ENCODE results near the gene LSM10.

- TF ChIP-seq, protein P1, sequence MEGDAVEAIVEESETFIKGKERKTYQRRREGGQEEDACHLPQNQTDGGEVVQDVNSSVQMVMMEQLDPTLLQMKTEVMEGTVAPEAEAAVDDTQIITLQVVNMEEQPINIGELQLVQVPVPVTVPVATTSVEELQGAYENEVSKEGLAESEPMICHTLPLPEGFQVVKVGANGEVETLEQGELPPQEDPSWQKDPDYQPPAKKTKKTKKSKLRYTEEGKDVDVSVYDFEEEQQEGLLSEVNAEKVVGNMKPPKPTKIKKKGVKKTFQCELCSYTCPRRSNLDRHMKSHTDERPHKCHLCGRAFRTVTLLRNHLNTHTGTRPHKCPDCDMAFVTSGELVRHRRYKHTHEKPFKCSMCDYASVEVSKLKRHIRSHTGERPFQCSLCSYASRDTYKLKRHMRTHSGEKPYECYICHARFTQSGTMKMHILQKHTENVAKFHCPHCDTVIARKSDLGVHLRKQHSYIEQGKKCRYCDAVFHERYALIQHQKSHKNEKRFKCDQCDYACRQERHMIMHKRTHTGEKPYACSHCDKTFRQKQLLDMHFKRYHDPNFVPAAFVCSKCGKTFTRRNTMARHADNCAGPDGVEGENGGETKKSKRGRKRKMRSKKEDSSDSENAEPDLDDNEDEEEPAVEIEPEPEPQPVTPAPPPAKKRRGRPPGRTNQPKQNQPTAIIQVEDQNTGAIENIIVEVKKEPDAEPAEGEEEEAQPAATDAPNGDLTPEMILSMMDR (IDR thresholded peaks at IDR 0.05; ENCODE audit: borderline replicate concordance, extremely low read depth, low read length, poor library complexity, severe bottlenecking): no peak
- no peak for TF ChIP-seq EZH2 (IDR thresholded peaks at IDR 0.05; ENCODE audit: borderline replicate concordance, low read depth, low read length, severe bottlenecking)
Observed at GRCh38 chr1:36355811-36356210, 41.9 kb downstream of the LSM10 start.
